ENCODE data around the gene BACE1. TPM values are rescaled to one million over a fixed set of nuclear protein-coding genes. Genes with fewer than 3 reads are reported as not detected.

Gene BACE1
- polyA plus RNA-seq, 1 donor from 2014 or later: 21.0 TPM

GRCh38 chr11:117295438-117296137, 20.5 kb downstream of the BACE1 start:
- TF ChIP-seq CTCF (IDR thresholded peaks at IDR 0.05; ENCODE audit: poor library complexity, severe bottlenecking): no peak
- no peak for TF ChIP-seq EZH2 (IDR thresholded peaks at IDR 0.05; ENCODE audit: borderline replicate concordance, insufficient read depth, low read length, poor library complexity, severe bottlenecking)
- no peak for TF ChIP-seq REST (IDR thresholded peaks at IDR 0.05; ENCODE audit: borderline replicate concordance)
- no peak for TF ChIP-seq TAF1 (IDR thresholded peaks at IDR 0.05; ENCODE audit: low read depth)
- TF ChIP-seq RAD21 (conservative IDR thresholded peaks at IDR 0.05): no peak
- no peak for TF ChIP-seq SMC3 (conservative IDR thresholded peaks at IDR 0.05; ENCODE audit: poor library complexity)
- no peak for TF ChIP-seq MXI1 (conservative IDR thresholded peaks at IDR 0.05; ENCODE audit: poor library complexity, severe bottlenecking)
- no peak for TF ChIP-seq EP300 (conservative IDR thresholded peaks at IDR 0.05; ENCODE audit: poor library complexity, severe bottlenecking)
- no peak for TF ChIP-seq POLR2AphosphoS5 (IDR thresholded peaks at IDR 0.05)
- Histone ChIP-seq H3K4me3 (ENCODE audit: low read length) (no peak overlapping the region), H3K27me3 (ENCODE audit: insufficient read depth, low read depth, low read length) (no peaks in the 10 kb centered on the region), H3K9me2 (ENCODE audit: insufficient read depth, low read length) (no peaks in the 10 kb centered on the region), H3K36me3 (ENCODE audit: insufficient read depth, low read length) (no peaks in the 10 kb centered on the region), H3K27ac (ENCODE audit: low read length) (no peak overlapping the region), H3K9me3 (ENCODE audit: low read length) (no peaks in the 10 kb centered on the region), H3F3A (ENCODE audit: insufficient read depth, low read length, poor library complexity, severe bottlenecking) (no peaks in the 10 kb centered on the region), H3K79me2 (replicated peaks; ENCODE audit: insufficient read depth, low read length) (no peaks in the 10 kb centered on the region), H4K20me1 (ENCODE audit: insufficient read depth) (no peaks in the 10 kb centered on the region), H3K4me2 (ENCODE audit: low read length) (no peak overlapping the region), H2AFZ (ENCODE audit: low read depth, low read length) (no peak overlapping the region), H3K9ac (ENCODE audit: low read length) (no peak overlapping the region)

GRCh38 chr11:117292616-117293015, 23.4 kb downstream of the BACE1 start:
- H3K4me2 ChIP-seq (ENCODE audit: low read length): no peak overlapping the region
- no peaks in the 10 kb centered on the region for H3K9me3 ChIP-seq (ENCODE audit: low read length)
- no peaks in the 10 kb centered on the region for H3K36me3 ChIP-seq (ENCODE audit: insufficient read depth, low read length)
- no peaks in the 10 kb centered on the region for H3F3A ChIP-seq (ENCODE audit: insufficient read depth, low read length, poor library complexity, severe bottlenecking)
- H3K4me3 ChIP-seq (ENCODE audit: low read length): no peak overlapping the region
- no peaks in the 10 kb centered on the region for H4K20me1 ChIP-seq (ENCODE audit: insufficient read depth)
- no peaks in the 10 kb centered on the region for H3K79me2 ChIP-seq (replicated peaks; ENCODE audit: insufficient read depth, low read length)
- TF ChIP-seq POLR2AphosphoS5 (IDR thresholded peaks at IDR 0.05) (no peak), TAF1 (IDR thresholded peaks at IDR 0.05; ENCODE audit: low read depth) (no peak), MXI1 (conservative IDR thresholded peaks at IDR 0.05; ENCODE audit: poor library complexity, severe bottlenecking) (no peak), EZH2 (IDR thresholded peaks at IDR 0.05; ENCODE audit: borderline replicate concordance, insufficient read depth, low read length, poor library complexity, severe bottlenecking) (no peak), CTCF (IDR thresholded peaks at IDR 0.05; ENCODE audit: poor library complexity, severe bottlenecking) (no peak), REST (IDR thresholded peaks at IDR 0.05; ENCODE audit: borderline replicate concordance) (no peak), SMC3 (conservative IDR thresholded peaks at IDR 0.05; ENCODE audit: poor library complexity) (no peak), EP300 (conservative IDR thresholded peaks at IDR 0.05; ENCODE audit: poor library complexity, severe bottlenecking) (no peak), RAD21 (conservative IDR thresholded peaks at IDR 0.05) (no peak)
- no peaks in the 10 kb centered on the region for H3K27me3 ChIP-seq (ENCODE audit: insufficient read depth, low read depth, low read length)
- no peaks in the 10 kb centered on the region for H3K9me2 ChIP-seq (ENCODE audit: insufficient read depth, low read length)
- no peak overlapping the region for H2AFZ ChIP-seq (ENCODE audit: low read depth, low read length)
- H3K27ac ChIP-seq (ENCODE audit: low read length): no peak overlapping the region
- no peak overlapping the region for H3K9ac ChIP-seq (ENCODE audit: low read length)

Data from neural cell (in vitro differentiated cells).